GM12873 (cell line): ENCODE data around the gene NDP.

ENCODE experiments used
- TF ChIP-seq, protein P1 (sequence below): IDR thresholded peaks from 2 replicates; pipeline ENCODE4 v1.5.1; 2012; ENCODE audit warnings: low read depth, mild to moderate bottlenecking, moderate library complexity, low read length, control low read depth; ENCODE audit not compliant: insufficient read depth; ENCODE audit errors: missing control alignments

The NDP gene

GRCh38 chrX:43986083-43986482 lies 12.9 kb upstream of the NDP start:
- TF ChIP-seq, protein P1, sequence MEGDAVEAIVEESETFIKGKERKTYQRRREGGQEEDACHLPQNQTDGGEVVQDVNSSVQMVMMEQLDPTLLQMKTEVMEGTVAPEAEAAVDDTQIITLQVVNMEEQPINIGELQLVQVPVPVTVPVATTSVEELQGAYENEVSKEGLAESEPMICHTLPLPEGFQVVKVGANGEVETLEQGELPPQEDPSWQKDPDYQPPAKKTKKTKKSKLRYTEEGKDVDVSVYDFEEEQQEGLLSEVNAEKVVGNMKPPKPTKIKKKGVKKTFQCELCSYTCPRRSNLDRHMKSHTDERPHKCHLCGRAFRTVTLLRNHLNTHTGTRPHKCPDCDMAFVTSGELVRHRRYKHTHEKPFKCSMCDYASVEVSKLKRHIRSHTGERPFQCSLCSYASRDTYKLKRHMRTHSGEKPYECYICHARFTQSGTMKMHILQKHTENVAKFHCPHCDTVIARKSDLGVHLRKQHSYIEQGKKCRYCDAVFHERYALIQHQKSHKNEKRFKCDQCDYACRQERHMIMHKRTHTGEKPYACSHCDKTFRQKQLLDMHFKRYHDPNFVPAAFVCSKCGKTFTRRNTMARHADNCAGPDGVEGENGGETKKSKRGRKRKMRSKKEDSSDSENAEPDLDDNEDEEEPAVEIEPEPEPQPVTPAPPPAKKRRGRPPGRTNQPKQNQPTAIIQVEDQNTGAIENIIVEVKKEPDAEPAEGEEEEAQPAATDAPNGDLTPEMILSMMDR: no peak

GRCh38 chrX:43985511-43985910 lies 12.3 kb upstream of the NDP start:
- TF ChIP-seq, protein P1: no peak

DNA sequence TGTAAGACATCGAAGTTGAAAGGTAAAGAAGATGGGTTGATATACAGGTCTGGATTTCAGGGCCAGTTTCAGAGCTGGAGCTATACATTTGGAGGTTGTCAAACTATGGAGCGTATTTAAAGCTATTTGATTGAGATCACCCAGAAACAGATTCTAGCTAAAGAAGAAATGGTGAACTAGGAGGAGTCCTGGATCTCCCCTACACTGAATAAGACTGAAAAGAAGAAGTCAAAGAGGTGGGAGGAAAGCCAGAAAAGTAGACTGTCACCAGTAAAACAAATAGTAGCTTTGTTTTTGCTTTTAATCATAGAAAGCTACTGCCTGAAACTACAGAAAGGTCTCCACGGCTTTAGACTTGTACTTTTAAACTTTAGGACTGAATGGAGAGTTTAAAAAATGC lies 5.0 kb upstream of the NDP start:
- TF ChIP-seq, protein P1: no peak

GRCh38 chrX:43976205-43976604 lies 3.0 kb upstream of the NDP start:
- TF ChIP-seq, protein P1: no peak

DNA sequence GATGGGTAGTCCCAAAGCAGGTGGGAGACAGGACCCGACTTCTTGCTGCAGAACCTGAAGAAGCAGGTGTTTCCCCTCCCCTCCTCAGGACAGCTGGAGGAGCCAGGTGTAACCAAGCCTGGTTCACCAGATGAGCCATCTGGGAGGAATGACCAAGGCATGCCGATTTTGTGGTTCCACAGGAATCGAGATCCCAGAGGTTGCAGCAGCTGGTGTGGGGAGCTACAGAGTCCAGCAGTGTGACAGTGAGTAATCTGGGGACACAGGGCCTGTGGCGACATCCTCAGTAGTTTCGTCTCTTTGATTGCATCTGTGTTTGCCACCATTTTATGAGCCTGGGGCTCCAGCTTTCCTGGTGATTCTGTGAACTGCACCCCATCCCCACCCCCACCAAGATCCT lies 2.6 kb upstream of the NDP start:
- TF ChIP-seq, protein P1: no peak

DNA sequence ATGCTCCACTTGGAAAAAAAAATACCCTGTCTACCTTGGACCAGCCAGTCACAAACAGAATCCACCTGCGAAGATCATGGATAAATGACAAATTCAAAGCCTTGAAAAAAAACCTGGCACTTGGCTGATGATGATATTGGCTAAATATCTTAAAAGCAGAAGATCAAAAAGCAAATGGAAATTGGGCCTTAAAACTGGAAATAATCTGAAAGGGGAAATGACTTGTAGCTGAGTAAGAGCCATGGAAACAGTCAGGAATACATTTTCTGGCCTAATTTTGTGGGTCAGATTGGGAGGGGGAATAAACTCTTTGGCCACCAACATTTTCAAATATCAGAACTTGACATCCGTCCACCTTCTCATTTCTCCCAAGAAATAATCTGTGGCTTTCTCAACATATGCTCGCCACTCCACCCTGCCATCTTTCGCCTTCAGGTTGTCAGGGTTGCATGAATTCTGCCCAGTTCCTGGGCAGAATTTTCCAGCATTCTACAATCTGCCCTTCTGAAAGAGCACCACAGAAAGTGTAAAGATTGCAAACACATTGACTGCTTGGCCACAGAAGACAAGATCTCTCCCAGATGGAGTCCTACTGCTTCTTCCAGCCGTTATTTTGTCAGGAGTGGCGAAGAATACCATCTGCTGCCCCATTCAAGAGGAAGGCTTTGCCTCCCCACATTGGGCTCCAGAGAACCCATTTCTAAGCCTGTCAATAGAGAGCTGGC lies 1.7 kb upstream of the NDP start:
- TF ChIP-seq, protein P1: no peak

GRCh38 chrX:43974100-43974475 lies 898 bp upstream of the NDP start:
- TF ChIP-seq, protein P1: no peak
